Right lobe of liver (tissue), 4 donors: ENCODE measurements around the gene PHTF2.

Experiments
- CTCF ChIP-seq, 4 donors: fragments of 200-600 bp in 3 of 4; fragments of 450-650 bp in 1 of 4; IDR thresholded peaks; one replicate each; pipeline versions ENCODE4 v1.5.1 to v1.8.0; 2016 to 2022; ENCODE audit warnings: antibody characterized with exemption in 4 of 4, mild to moderate bottlenecking in 2 of 4
- POLR2A ChIP-seq: fragments of 450-650 bp; IDR thresholded peaks from one replicate; pipeline ENCODE4 v1.6.1; 2017; ENCODE audit warnings: antibody characterized with exemption, mild to moderate bottlenecking
- donor health status: DM: no; HTN: no; CAD: no.
- donor health status: DM: no; HTN: no; CAD: no.
- donor health status: DM: no; HTN: yes; CAD: no.

- TF ChIP-seq CTCF (IDR thresholded peaks at IDR 0.05) (peak in 1 of 4 donors; percentile 4), POLR2A (no peak)
Observed at GRCh38 chr7:77799078-77799964, 748 bp downstream of the PHTF2 start.
